GM21529 (cell line): ENCODE data around the gene PGBD2.
A peak's percentile ranks its signal among the peaks of the same experiment; 100 is the strongest.
"Not testable (repeated sequence)": the region's sequence is repeated elsewhere in the genome, so short reads cannot be mapped to it uniquely, and the experiment has no call there.

ENCODE experiments used
- ATAC-seq: cut with Tn5 transposase; IDR thresholded peaks from one replicate; pipeline ENCODE4 v1.9.1; 2021; ENCODE audit not compliant: unreplicated experiment

The PGBD2 gene

GRCh38 chr1:248886237-248886895 lies 19.7 kb upstream of the PGBD2 start:
- ATAC-seq = no peak

GRCh38 chr1:248889914-248890243 lies 16.2 kb upstream of the PGBD2 start:
- ATAC-seq = not testable (repeated sequence)

- ATAC-seq = no peak
These were observed 15.2 kb upstream of the PGBD2 start for GRCh38 chr1:248890549-248891498.

- ATAC-seq = no peak
These were observed 14.3 kb upstream of the PGBD2 start for GRCh38 chr1:248891758-248892157.

- no peak for ATAC-seq
These were observed 13.4 kb upstream of the PGBD2 start for GRCh38 chr1:248892590-248892989.

- ATAC-seq = no peak
These were observed 11.2 kb upstream of the PGBD2 start for GRCh38 chr1:248894837-248895236.

- ATAC-seq = no peak
These were observed 8.4 kb upstream of the PGBD2 start for GRCh38 chr1:248897412-248898337.

GRCh38 chr1:248900637-248901036 lies 5.4 kb upstream of the PGBD2 start:
- no peak for ATAC-seq

GRCh38 chr1:248901578-248901977 lies 4.5 kb upstream of the PGBD2 start:
- no peak for ATAC-seq

GRCh38 chr1:248904437-248905216 lies 1.4 kb upstream of the PGBD2 start:
- ATAC-seq = no peak

GRCh38 chr1:248905662-248906008 lies 400 bp upstream of the PGBD2 start:
- ATAC-seq = no peak

- ATAC-seq = peak; percentile 19
These were observed 972 bp downstream of the PGBD2 start for GRCh38 chr1:248906753-248907661.

- ATAC-seq = no peak
These were observed 4.7 kb downstream of the PGBD2 start for GRCh38 chr1:248910761-248911160.

- ATAC-seq = no peak
These were observed 7.9 kb downstream of the PGBD2 start for GRCh38 chr1:248913933-248914332.

- ATAC-seq = no peak
These were observed 8.9 kb downstream of the PGBD2 start for GRCh38 chr1:248914796-248915381.

GRCh38 chr1:248918131-248918530 lies 12.1 kb downstream of the PGBD2 start:
- ATAC-seq = no peak

GRCh38 chr1:248923352-248924338 lies 17.6 kb downstream of the PGBD2 start:
- no peak for ATAC-seq
